ENCODE measurements around the gene THSD4. TPM values are rescaled to one million over a fixed set of nuclear protein-coding genes. Genes with fewer than 3 reads are reported as not detected.

THSD4 gene
- polyA plus RNA-seq, 1 experiment = 18.8 TPM

DNA sequence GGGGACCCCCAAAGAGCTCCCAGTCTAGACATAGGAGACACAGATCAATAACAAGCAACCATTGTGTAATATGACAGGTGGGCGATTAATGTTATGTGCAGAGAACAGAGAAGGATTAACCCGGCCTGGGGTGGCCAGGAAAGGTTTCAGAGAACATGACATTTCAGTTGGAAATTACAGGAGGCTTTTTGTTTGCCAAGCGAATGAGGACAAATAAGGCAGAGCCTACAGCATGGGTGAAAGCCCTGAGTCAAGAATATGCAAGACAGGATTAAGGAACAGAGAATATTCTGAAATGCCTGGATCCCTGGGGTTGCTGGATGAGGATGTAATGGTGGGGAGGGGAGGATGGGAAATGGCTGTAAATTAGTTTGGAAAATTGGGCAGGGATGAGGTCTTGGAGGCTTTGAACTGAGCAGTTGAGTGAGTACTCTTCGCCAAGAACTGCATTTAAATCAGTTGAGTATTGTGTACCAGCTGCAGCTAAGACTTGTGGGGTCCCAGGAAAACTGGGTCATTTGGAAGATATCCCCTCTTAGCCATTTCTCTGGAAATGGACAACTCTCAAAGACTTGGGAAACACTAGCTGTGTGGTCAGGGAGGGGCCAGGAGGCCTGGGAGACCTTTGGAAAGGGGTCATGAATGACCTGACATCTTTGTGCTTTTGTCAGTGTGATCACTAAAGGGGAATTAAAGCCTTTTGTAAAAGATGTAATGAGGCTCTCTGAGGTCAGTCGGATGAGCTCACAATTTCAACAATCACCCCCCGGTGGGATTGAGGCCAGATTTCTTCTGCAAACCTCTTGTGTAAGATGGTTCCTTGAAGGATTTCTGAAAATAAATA, 496.5 kb downstream of the THSD4 start:
- no peaks in the 10 kb centered on the region for H3K27me3 ChIP-seq (ENCODE audit: control insufficient read depth, insufficient read depth, low read length)
- ChIA-PET POLR2A (no interaction called here), CTCF (interaction anchor here (2.0 kb wide), 1 partner anchor 24 kb away, joined by 4 read pairs; no protein-coding TSS in a partner anchor)
- no peak for DNase-seq (ENCODE audit: low read depth)
- H3K4me3 ChIP-seq (ENCODE audit: low read depth, low read length) = no peak overlapping the region
- no peaks in the 10 kb centered on the region for H3K36me3 ChIP-seq (ENCODE audit: control insufficient read depth, insufficient read depth, low read length)
- TF ChIP-seq, protein P1, sequence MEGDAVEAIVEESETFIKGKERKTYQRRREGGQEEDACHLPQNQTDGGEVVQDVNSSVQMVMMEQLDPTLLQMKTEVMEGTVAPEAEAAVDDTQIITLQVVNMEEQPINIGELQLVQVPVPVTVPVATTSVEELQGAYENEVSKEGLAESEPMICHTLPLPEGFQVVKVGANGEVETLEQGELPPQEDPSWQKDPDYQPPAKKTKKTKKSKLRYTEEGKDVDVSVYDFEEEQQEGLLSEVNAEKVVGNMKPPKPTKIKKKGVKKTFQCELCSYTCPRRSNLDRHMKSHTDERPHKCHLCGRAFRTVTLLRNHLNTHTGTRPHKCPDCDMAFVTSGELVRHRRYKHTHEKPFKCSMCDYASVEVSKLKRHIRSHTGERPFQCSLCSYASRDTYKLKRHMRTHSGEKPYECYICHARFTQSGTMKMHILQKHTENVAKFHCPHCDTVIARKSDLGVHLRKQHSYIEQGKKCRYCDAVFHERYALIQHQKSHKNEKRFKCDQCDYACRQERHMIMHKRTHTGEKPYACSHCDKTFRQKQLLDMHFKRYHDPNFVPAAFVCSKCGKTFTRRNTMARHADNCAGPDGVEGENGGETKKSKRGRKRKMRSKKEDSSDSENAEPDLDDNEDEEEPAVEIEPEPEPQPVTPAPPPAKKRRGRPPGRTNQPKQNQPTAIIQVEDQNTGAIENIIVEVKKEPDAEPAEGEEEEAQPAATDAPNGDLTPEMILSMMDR (IDR thresholded peaks at IDR 0.05; ENCODE audit: insufficient read depth, low read depth, low read length) = no peak

DNA sequence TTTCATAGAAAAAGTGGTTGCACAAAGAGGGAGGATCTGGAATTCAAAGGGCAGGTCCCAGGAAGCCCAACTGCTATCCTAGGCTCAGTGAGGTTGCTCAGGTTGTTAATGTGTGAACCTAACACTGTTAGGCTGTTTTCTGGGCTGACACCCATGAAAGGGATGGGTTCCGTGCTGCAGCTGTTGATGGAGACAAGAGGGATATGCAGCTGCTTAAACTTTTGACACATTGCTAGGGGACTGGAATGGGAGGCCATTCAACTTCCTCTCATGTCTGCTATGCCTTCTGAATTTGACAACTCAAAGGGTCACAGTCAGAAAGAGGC, 497.1 kb downstream of the THSD4 start:
- no peak for DNase-seq (ENCODE audit: low read depth)
- TF ChIP-seq, protein P1 (IDR thresholded peaks at IDR 0.05; ENCODE audit: insufficient read depth, low read depth, low read length) = no peak
- POLR2A ChIA-PET = no interaction called here
- H3K4me3 ChIP-seq (ENCODE audit: low read depth, low read length) = no peak overlapping the region
- H3K36me3 ChIP-seq (ENCODE audit: control insufficient read depth, insufficient read depth, low read length) = no peaks in the 10 kb centered on the region
- H3K27me3 ChIP-seq (ENCODE audit: control insufficient read depth, insufficient read depth, low read length) = no peaks in the 10 kb centered on the region
- CTCF ChIA-PET = interaction anchor here (2.0 kb wide), 1 partner anchor 24 kb away, joined by 4 read pairs; no protein-coding TSS in a partner anchor

DNA sequence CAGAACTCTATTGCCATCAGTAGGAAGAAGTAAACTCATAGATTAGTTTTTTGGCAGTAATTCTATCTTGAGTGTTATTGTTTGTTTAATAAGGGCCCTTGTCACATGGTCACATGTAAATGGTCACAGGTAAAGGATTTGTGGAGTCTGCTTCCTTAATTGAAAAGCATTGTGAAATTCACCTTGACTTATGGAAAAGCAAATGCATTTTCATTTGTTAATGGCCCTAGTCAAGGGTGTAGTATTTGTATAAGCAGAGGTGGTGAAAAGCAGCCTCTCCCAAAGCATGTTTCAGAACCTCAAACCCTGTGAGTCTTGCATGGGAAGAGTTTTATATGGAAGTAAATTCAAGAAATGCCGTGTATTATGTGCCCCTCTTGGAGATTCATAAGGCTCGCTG, 497.6 kb downstream of the THSD4 start:
- Histone ChIP-seq H3K27me3 (ENCODE audit: control insufficient read depth, insufficient read depth, low read length) (no peaks in the 10 kb centered on the region), H3K36me3 (ENCODE audit: control insufficient read depth, insufficient read depth, low read length) (no peaks in the 10 kb centered on the region), H3K4me3 (ENCODE audit: low read depth, low read length) (no peak overlapping the region)
- DNase-seq (ENCODE audit: low read depth) = no peak
- TF ChIP-seq, protein P1 (IDR thresholded peaks at IDR 0.05; ENCODE audit: insufficient read depth, low read depth, low read length) = no peak
- POLR2A ChIA-PET = no interaction called here
- CTCF ChIA-PET = interaction anchor here (2.0 kb wide), 1 partner anchor 23 kb away, joined by 4 read pairs; no protein-coding TSS in a partner anchor

DNA sequence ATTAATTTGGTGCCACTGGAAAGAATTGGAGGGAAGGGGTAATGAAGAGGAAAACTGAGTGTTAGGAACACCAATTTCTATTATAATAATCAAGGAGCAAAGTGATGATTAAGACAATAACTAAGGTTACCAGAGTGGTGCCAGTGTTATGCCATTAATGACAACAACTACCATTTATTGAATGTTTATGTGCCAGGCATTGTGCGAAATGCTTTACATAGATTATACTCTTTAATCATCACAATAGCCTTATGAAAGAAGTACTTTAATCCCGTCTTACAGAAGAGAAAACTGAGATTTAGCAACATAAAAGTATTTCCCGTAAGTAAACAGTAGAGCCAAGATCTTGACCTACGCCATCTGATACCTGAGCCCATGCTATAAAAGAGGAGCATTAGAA, 507.8 kb downstream of the THSD4 start:
- TF ChIP-seq, protein P1 (IDR thresholded peaks at IDR 0.05; ENCODE audit: insufficient read depth, low read depth, low read length) = no peak
- H3K27me3 ChIP-seq (ENCODE audit: control insufficient read depth, insufficient read depth, low read length) = no peaks in the 10 kb centered on the region
- H3K36me3 ChIP-seq (ENCODE audit: control insufficient read depth, insufficient read depth, low read length) = no peaks in the 10 kb centered on the region
- DNase-seq (ENCODE audit: low read depth) = no peak
- CTCF ChIA-PET = interaction anchor here (1.2 kb wide), 1 partner anchor 69 kb away, joined by 3 read pairs; no protein-coding TSS in a partner anchor
- H3K4me3 ChIP-seq (ENCODE audit: low read depth, low read length) = no peak overlapping the region
- POLR2A ChIA-PET = no interaction called here

DNA sequence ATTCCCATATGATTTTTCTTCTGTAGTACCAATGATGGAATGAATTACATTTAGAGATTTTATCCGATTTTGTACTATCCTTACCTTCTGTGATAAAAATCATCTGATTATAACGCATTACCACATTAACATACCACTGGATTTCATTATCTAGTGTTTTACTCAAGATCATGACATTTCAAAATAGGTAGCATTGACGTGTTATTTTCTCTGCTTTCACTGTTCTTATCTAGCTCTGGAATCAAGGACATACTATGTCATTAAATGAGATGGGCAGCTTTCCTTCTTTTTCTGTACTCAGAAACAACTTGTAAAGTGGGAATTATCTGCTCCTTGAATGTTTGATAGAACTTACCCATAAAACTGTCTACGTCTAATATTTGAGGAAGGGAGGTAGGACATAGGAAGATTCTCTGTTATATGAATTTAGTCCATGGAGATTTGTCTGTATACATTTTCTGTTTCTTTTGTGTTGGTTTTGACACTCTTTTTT, 511.4 kb downstream of the THSD4 start:
- TF ChIP-seq, protein P1 (IDR thresholded peaks at IDR 0.05; ENCODE audit: insufficient read depth, low read depth, low read length) = no peak
- DNase-seq (ENCODE audit: low read depth) = no peak
- POLR2A ChIA-PET = no interaction called here
- no peaks in the 10 kb centered on the region for H3K36me3 ChIP-seq (ENCODE audit: control insufficient read depth, insufficient read depth, low read length)
- H3K4me3 ChIP-seq (ENCODE audit: low read depth, low read length) = no peak overlapping the region
- CTCF ChIA-PET = interaction anchor here (1.3 kb wide), 1 partner anchor 18 kb away, joined by 3 read pairs; no protein-coding TSS in a partner anchor
- H3K27me3 ChIP-seq (ENCODE audit: control insufficient read depth, insufficient read depth, low read length) = no peaks in the 10 kb centered on the region

All from BJ (cell line).